HG03196 (cell line): Measurements from ENCODE around the gene ADCYAP1R1.

Experiments used
- ATAC-seq: cut with Tn5 transposase; IDR thresholded peaks from one replicate; pipeline ENCODE4 v1.9.1; 2021; ENCODE audit not compliant: unreplicated experiment

Gene ADCYAP1R1

GRCh38 chr7:31104361-31105255 lies 52.5 kb downstream of the ADCYAP1R1 start:
- ATAC-seq: no peak

GRCh38 chr7:31105256-31105950 lies 53.3 kb downstream of the ADCYAP1R1 start:
- no peak for ATAC-seq

DNA sequence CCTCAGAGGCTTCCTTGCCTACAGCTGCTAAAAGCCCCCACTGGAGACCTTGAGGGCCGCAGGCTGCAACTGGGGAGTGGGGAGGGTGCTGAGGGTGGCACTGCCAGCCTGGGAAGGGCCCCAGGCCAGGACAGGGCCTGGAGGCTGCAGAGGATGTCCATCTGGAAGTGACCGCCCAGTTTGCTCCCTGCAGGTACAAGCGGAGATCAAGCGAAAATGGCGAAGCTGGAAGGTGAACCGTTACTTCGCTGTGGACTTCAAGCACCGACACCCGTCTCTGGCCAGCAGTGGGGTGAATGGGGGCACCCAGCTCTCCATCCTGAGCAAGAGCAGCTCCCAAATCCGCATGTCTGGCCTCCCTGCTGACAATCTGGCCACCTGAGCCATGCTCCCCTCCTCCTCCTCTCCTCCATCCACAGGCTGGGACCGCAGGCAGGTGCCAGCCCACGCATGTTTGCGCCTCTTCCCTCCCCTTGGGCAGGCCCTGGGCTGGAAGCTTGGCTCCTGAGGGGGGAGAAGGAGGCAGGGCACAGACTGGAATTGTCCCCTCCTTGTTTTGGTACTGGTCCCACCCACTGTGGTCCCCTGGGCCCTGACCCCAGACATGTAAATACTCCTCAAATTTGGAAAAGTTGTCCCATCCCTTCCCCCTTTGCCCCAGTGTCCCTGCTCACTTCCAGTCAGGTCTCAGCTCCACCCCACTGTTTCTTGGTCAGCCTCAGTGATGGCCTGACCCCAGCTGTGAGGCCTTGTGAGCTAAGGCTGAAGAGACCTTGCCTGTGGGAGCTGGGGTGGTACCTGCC lies 54.4 kb downstream of the ADCYAP1R1 start:
- ATAC-seq: no peak

- no peak for ATAC-seq
Observed at GRCh38 chr7:31107106-31108090, 55.3 kb downstream of the ADCYAP1R1 start.

DNA sequence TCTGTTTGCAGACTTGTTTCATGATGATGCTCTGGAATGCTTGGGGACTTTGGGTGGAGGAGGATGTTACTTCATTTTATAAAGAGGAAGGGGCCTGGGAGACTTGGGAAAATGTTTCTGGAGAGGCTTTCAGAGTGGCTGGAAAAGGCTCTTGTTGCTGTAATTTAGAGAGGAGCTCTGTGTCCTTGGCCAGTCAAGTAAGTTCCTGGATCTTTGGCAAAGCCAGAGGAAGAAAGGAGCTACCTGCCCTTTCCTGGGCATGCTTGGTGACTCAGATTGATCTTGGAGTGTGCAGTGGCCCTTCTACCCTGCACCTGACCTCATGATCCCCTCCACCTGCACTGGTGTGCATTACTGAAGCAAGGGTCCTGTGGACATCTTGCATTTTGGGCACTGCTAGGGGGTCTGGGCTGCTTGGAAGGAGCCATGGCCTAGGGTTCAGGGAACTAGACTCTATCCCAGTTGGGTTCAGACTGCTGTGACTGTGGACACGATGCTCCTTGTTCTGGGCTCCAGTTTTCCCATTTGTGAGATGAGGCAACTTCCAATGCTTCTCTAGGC lies 56.1 kb downstream of the ADCYAP1R1 start:
- no peak for ATAC-seq

DNA sequence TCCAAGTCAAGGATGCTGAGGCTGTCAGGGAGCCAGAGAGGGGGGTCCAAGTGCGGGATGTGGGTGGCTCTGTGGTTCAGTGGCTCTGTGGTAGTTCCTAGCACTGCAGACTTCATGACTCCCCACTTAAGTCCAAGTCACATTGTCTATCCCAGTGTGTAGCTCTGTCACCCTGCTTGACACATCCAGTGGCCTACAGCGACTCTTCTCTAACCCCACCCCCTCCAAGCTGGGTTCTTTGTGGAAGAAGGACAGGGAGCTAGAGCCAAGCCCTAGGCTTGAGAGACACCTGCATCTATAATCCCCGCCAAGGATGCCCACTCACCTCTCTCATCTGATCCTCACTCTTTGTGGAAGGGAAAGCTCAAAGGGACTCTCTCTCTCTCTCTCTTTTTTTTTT lies 57.6 kb downstream of the ADCYAP1R1 start:
- ATAC-seq: no peak

DNA sequence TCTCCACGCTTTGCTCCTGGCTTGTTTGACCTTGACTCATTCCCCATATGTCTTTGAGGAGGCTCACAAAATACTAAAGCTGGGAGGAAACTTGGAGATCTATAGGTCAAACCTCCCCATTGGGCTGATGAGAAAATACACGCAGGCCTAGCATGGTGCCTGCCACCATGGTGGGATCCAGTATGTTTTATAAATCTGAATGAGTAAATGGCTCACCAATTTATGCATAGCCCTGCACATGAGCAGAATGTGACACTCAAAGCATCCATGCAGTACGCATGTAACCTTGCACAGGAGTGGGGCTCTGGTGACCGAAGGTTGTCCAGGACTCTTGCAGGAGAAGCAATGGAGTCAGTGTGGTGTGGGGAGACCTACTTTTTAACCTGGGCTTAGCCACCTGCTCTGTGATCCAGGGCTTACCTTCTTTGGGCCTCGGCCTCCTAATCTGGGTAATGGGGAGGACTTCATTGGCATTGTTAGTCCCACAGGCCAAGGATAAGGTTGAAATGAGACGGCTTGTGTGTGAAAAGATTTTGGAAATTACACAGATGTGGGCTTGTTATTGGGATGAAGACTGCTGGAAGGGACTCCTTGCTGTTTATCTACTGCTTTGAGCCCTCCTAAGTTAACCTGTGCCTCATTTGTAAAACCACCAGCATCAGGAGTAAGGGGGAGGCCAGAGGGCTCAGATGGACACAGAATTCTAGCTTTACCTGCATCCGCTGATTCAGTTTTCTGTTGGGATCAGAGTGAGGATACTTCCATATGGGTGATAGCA lies 58.4 kb downstream of the ADCYAP1R1 start:
- no peak for ATAC-seq

GRCh38 chr7:31111109-31111451 lies 59.0 kb downstream of the ADCYAP1R1 start:
- no peak for ATAC-seq

GRCh38 chr7:31113660-31114059 lies 61.6 kb downstream of the ADCYAP1R1 start:
- no peak for ATAC-seq

DNA sequence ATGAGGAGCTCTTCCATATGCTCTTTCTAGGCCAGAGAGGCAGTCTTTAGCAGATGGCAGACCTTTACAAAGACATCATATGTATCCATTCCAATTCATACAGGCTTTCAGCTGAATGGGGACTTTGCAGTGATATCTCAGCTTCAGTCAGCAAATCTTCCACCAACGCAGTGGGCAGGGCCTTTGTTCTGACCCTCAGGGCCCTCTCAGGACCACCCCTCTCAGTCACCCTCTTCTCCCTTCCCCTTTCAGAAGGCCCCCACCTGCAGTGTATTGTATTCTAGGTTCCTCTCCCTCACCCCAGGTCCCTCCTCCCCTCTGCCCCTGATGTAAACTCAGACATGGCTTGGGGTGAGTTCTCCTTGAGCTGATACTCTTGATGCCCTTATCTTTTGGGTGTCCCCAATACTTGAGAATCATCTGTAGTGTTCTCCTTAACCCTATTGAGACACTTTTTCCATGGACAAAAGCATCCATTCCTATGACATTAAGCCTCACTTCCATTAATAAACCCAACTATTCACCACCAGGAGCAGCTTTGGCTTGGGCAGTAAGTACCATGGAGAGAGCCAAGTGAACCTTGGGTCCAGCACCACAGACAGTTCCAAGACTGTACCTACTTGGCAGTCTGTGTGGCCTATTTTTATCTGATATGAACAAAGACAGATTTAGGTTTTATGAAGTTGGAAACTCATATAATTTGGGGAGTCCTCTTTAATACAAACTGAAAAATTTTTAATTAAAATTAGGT lies 62.7 kb downstream of the ADCYAP1R1 start:
- no peak for ATAC-seq

GRCh38 chr7:31116615-31117014 lies 64.5 kb downstream of the ADCYAP1R1 start:
- no peak for ATAC-seq

- no peak for ATAC-seq
Observed at GRCh38 chr7:31119249-31119648, 67.1 kb downstream of the ADCYAP1R1 start.

DNA sequence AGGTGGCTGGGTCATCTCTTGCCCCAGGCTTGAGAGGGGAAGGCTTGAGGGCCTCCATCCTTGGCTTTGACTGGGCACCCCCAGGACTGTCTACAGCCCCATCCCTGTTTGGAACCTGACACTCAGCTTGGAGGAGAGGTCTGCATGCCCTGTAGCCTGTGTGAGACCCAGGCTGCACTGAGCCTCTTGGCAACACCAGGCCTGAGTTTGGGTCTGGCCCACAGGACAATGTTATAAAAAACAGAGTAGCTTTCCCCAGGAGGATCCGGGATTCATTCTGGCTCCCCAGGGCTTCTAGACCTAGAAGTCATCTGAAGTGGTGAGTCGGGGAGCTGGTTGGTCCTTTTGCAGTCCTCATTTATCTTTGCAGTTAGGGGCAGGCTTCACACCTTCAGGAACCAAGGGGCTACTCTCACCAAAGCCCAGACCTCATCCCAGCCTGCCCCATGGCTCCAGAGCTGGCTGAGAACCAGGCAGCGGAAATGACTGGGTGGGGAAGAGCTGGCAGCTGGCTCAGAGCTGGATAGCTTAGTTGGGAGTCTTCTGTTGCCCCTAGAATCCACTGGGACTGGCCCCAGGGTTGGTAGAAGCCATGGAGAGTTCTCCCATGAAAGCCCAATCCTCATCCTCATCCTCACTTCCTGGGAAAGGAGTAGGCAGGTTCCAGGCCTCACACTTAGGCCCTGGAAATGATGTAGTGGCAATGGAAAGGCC lies 68.8 kb downstream of the ADCYAP1R1 start:
- ATAC-seq: no peak

DNA sequence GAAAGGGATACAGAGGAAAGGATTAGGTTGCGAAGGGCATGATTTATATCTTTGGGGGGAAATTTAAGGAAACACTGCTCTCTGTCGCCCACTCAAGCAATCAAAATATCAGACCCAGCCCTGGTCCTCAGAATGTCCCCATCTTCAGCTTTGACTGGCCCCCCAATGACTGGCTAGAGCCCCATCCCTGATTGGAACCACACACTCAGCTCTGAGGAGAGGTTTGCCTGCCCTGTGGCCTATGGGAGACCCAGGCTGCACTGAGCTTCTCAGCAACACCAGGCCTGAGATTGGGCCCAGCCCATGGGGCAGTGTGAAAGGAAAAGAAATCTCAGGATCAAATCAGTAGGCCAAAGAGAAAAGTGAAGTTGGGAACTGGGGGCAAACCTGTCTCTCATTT lies 69.5 kb downstream of the ADCYAP1R1 start:
- no peak for ATAC-seq

DNA sequence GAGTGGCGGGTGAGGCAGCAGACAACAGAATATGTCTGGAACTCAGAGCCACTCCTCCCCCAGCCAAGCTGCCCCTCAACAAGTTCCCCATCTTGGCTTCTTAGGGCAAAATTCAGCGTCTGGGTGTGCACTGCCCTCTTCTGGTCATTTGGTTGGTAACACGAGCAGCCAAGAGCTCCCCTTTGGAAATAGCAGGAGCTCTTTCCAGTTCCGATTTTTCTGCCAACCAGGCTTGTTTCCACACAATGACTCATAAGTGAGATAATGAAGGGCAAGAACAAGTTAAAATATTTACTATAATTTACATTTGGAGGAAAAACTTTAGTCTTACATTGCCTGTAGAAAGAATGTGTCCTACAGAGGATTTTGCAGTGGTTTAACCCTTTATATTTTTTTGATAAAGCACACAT lies 70.5 kb downstream of the ADCYAP1R1 start:
- peak; percentile 56 for ATAC-seq

DNA sequence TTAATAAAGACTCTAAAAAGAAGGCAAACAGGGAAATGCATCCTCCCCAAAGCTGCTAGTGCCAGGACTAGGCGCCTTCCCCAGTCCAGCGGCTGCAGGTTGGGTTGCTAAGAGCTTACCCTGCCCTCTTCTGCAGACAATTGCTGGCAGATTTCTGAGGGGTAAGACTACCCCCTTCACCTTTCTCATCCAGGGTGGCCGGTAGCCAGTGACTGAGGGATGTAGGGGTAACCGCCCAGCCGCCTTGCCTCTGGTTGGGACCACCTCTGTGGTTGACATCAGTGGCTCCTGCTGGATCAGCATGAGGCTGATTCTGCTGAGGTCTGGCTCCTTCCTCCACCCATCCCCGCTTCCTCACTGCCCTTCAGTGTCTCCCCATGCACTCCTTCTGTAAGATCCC lies 71.2 kb downstream of the ADCYAP1R1 start:
- no peak for ATAC-seq

- ATAC-seq: no peak
Observed at GRCh38 chr7:31123726-31124125, 71.6 kb downstream of the ADCYAP1R1 start.

DNA sequence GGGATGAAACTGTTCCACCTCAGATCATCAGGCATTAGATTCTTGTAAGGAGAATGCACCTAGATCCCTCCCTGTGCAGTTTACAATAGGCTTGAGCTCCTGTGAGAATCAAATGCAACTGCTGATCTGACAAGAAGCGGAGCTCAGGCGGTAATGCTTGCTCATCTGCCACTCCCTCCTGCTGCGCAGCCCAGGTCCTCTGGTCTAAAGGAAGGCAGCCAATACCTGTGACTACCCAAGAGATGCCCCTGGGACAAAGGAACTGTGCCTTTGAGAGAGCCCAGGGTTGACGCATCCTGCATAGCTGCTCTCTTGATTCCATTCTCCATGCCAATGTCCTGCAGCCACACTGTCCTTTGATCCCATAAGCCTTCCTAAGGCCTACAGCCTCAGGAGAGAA lies 73.1 kb downstream of the ADCYAP1R1 start:
- no peak for ATAC-seq
